ENCODE data around the gene TNFRSF21.

DNA sequence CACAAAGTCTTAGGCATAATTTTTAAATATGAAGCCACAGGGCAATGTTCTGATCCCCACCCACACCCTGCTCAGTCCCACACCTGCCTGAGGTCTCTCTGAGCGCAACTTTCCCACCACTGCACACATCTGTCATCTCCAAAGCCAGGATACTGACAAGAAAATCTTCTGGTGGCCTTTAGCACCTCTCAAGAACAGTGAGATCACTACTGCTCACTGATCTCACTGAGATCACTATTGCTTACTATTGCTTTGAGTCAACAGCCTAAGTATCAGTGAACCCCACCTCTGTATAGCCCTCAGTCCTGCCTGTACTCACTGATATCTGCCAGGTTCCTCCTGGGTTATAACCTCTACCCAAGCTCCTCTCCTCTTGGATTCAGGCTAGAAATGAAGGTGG is 6.4 kb downstream of the TNFRSF21 start:
- TF ChIP-seq, protein P1, sequence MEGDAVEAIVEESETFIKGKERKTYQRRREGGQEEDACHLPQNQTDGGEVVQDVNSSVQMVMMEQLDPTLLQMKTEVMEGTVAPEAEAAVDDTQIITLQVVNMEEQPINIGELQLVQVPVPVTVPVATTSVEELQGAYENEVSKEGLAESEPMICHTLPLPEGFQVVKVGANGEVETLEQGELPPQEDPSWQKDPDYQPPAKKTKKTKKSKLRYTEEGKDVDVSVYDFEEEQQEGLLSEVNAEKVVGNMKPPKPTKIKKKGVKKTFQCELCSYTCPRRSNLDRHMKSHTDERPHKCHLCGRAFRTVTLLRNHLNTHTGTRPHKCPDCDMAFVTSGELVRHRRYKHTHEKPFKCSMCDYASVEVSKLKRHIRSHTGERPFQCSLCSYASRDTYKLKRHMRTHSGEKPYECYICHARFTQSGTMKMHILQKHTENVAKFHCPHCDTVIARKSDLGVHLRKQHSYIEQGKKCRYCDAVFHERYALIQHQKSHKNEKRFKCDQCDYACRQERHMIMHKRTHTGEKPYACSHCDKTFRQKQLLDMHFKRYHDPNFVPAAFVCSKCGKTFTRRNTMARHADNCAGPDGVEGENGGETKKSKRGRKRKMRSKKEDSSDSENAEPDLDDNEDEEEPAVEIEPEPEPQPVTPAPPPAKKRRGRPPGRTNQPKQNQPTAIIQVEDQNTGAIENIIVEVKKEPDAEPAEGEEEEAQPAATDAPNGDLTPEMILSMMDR (conservative IDR thresholded peaks at IDR 0.05; ENCODE audit: low read depth, low read length) = no peak
- TF ChIP-seq EZH2 (IDR thresholded peaks at IDR 0.05; ENCODE audit: low read length, unreplicated experiment) = no peak
